B cell (primary cell): ENCODE results near the gene SELENON. TPM values are rescaled to one million over a fixed set of nuclear protein-coding genes. Genes with fewer than 3 reads are reported as not detected.

Source experiments
- ATAC-seq: fragments of 200-7000 bp; cut with Tn5 transposase; one replicate; pipeline ENCODE4 v1.10.0; 2021; ENCODE audit warnings: low read depth, mild to moderate bottlenecking, moderate number of reproducible peaks, moderate library complexity
- CTCF ChIA-PET: fragments of 350-600 bp; sonication (Branson Sonifier 250); formaldehyde crosslinking; loops from one replicate; lab custom pipeline; 2021; ENCODE audit warnings: antibody characterized with exemption, inconsistent platforms; lab: Charles Lee
- POLR2A ChIA-PET: fragments of 350-600 bp; sonication (Branson Sonifier 250); formaldehyde crosslinking; loops from one replicate; lab custom pipeline; 2021; ENCODE audit warnings: antibody characterized with exemption; lab: Charles Lee
- DNase-seq: peaks from one replicate; pipeline ENCODE4 v3.0.0; 2013
- H2AFZ ChIP-seq: 2 replicates; pipeline ENCODE4 v1.6.1; 2012; ENCODE audit warnings: mild to moderate bottlenecking, low read depth, low read length; ENCODE audit not compliant: insufficient read depth, poor library complexity, severe bottlenecking
- H3K27ac ChIP-seq, 2 donors: 1 replicate in 1 of 2; 2 replicates in 1 of 2; pipeline ENCODE4 v1.5.1; 2012 to 2013; ENCODE audit warnings: low read length in 2 of 2, mild to moderate bottlenecking in 2 of 2, moderate library complexity in 1 of 2
- H3K27me3 ChIP-seq, 4 experiments: fragments of 200-600 bp in 1 of 4; sonication (generic) in 1 of 4; replicated peaks in 1 of 4; 1 replicate in 2 of 4; 2 replicates in 2 of 4; pipeline versions ENCODE4 v1.6.1 to v1.7.0; 2013 to 2016; ENCODE audit warnings: low read length in 3 of 4, mild to moderate bottlenecking in 2 of 4, mixed read lengths in 1 of 4, moderate library complexity in 1 of 4; ENCODE audit not compliant: insufficient read depth in 4 of 4, control insufficient read depth in 3 of 4; ENCODE audit errors: control extremely low read depth in 1 of 4
- H3K36me3 ChIP-seq, 2 experiments: replicated peaks in 1 of 2; 1 replicate in 1 of 2; 2 replicates in 1 of 2; pipeline versions ENCODE4 v1.6.1 to v1.7.1; 2013; ENCODE audit warnings: low read length in 1 of 2; ENCODE audit not compliant: insufficient read depth in 2 of 2, control insufficient read depth in 1 of 2; ENCODE audit errors: control extremely low read depth in 1 of 2, extremely low read depth in 1 of 2
- H3K4me1 ChIP-seq, 2 donors: fragments of 200-600 bp in 1 of 2; sonication (generic) in 1 of 2; 1 replicate in 1 of 2; 2 replicates in 1 of 2; pipeline versions ENCODE4 v1.5.1 to v1.6.1; 2013 to 2017; ENCODE audit warnings: low read length in 2 of 2; ENCODE audit not compliant: control insufficient read depth in 2 of 2, insufficient read depth in 2 of 2
- H3K4me2 ChIP-seq: replicated peaks from 2 replicates; pipeline ENCODE3; 2012; ENCODE audit warnings: mild to moderate bottlenecking, low read depth, low read length; ENCODE audit not compliant: poor library complexity, severe bottlenecking
- H3K4me3 ChIP-seq, 5 experiments: fragments of 200-600 bp in 1 of 5; sonication (generic) in 1 of 5; 1 replicate in 3 of 5; 2 replicates in 2 of 5; pipeline versions ENCODE4 v1.5.1 to v1.7.0; 2011 to 2016; ENCODE audit warnings: low read length in 4 of 5, mild to moderate bottlenecking in 4 of 5, low read depth in 2 of 5, control low read depth in 1 of 5, moderate library complexity in 1 of 5; ENCODE audit not compliant: insufficient read depth in 1 of 5; ENCODE audit errors: control extremely low read depth in 1 of 5, extremely low read depth in 1 of 5
- H3K79me2 ChIP-seq: fragments of 200-600 bp; sonication (generic); one replicate; pipeline ENCODE4 v1.6.0; 2016; ENCODE audit warnings: low read length; ENCODE audit not compliant: control insufficient read depth, insufficient read depth
- H3K9ac ChIP-seq: fragments of 200-600 bp; sonication (generic); 2 replicates; pipeline ENCODE4 v1.6.1; 2017; ENCODE audit warnings: mild to moderate bottlenecking, low read length, moderate library complexity
- H3K9me3 ChIP-seq, 3 donors: one replicate each; pipeline versions ENCODE4 v1.6.1 to v1.7.1; 2013; ENCODE audit warnings: low read length in 2 of 3; ENCODE audit not compliant: control insufficient read depth in 2 of 3, insufficient read depth in 1 of 3; ENCODE audit errors: control extremely low read depth in 1 of 3
- H4K20me1 ChIP-seq: 2 replicates; pipeline ENCODE4 v1.6.0; 2012; ENCODE audit warnings: mild to moderate bottlenecking, low read length; ENCODE audit not compliant: insufficient read depth, control insufficient read depth, poor library complexity, severe bottlenecking
- H3K27ac Mint-ChIP-seq: one replicate; pipeline ENCODE4 v1.8.0; 2021; ENCODE audit warnings: mixed read lengths
- H3K27me3 Mint-ChIP-seq: one replicate; pipeline ENCODE4 v1.8.0; 2021; ENCODE audit warnings: mixed read lengths
- H3K4me1 Mint-ChIP-seq: one replicate; pipeline ENCODE4 v1.8.0; 2021; ENCODE audit warnings: mixed read lengths
- H3K4me3 Mint-ChIP-seq: one replicate; pipeline ENCODE4 v1.8.0; 2021; ENCODE audit warnings: mixed read lengths
- H3K9me3 Mint-ChIP-seq: one replicate; pipeline ENCODE4 v1.8.0; 2022; ENCODE audit warnings: mixed read lengths; ENCODE audit not compliant: insufficient read depth
- CTCF ChIP-seq: fragments of 200-600 bp; IDR thresholded peaks from one replicate; pipeline ENCODE4 v1.8.0; 2022; ENCODE audit warnings: antibody characterized with exemption, mild to moderate bottlenecking
- EZH2 ChIP-seq: IDR thresholded peaks from 2 replicates; pipeline ENCODE4 v1.6.1; 2012; ENCODE audit warnings: borderline replicate concordance, low read depth, mild to moderate bottlenecking, moderate library complexity, low read length; ENCODE audit not compliant: insufficient read depth, poor library complexity, severe bottlenecking
- WGBS: methylation state at CpG from one replicate; pipeline ENCODE4 v1.1.5; 2013; ENCODE audit warnings: missing lambda C conversion rate; ENCODE audit not compliant: insufficient coverage; 5-methylcytosine and 5-hydroxymethylcytosine counted together
- intact Hi-C: fragments of 100-400 bp; cut with micrococcal nuclease; formaldehyde crosslinking; loops from one replicate; pipeline ENCODE4 v1.10.0; 2022
- polyA plus RNA-seq: library from polyadenylated mRNA; depleted of rRNA; stranded (reverse); fragments of >200 nt; gene quantifications from 2 replicates; pipeline ENCODE4 v1.2.3, GENCODE V29; 2012
- total RNA-seq, 2 donors: library from RNA; stranded (reverse); fragments of 120-200 nt in 1 of 2; gene quantifications; 1 replicate in 1 of 2; 2 replicates in 1 of 2; pipeline versions ENCODE4 v1.2.3 to v1.2.4, GENCODE V29; 2013 to 2022

SELENON gene
- total and polyA plus RNA-seq, 2 donors (not counting 1 experiment from before 2014, with no cell fraction given) = 10.9 to 16.5 TPM

GRCh38 chr1:25856856-25857255, 56.9 kb downstream of the SELENON start:
- Histone ChIP-seq H3K9ac (no peak overlapping the region), H3K36me3 (no peaks in the 10 kb centered on the region), H4K20me1 (no peaks in the 10 kb centered on the region), H3K27ac (no peak overlapping the region), H3K9me3 (peaks cover 0 to 4% (median 0%) of the 10 kb centered on the region in 3 donors), H3K79me2 (no peaks in the 10 kb centered on the region), H3K4me2 (no peak overlapping the region), H3K27me3 (no peaks in the 10 kb centered on the region), H3K4me3 (no peak overlapping the region), H2AFZ (no peak overlapping the region), H3K4me1 (peaks cover 22 to 30% of the 10 kb centered on the region in 2 donors)
- no peaks in the 10 kb centered on the region for H3K27me3 Mint-ChIP-seq
- POLR2A ChIA-PET = interaction anchor here (1.3 kb wide), 1 partner anchor 37 kb away, joined by 8 read pairs; the partner anchor contains the start of gene MTFR1L
- H3K9me3 Mint-ChIP-seq = no peaks in the 10 kb centered on the region
- CTCF ChIA-PET = interaction anchor here (0.7 to 1.2 kb wide), 3 partner anchors 9 to 38 kb away, joined by 3 to 4 read pairs (median 3); no protein-coding TSS in a partner anchor
- ATAC-seq (no peak), DNase-seq (no peak)
- intact Hi-C loops = no loop called here
- whole genome bisulfite sequencing = 100% methylated on average over 2 of the region's 11 CpGs
- TF ChIP-seq CTCF (no peak), EZH2 (no peak)
- H3K4me1 Mint-ChIP-seq = peaks cover 23% of the 10 kb centered on the region
- H3K27ac Mint-ChIP-seq = no peak overlapping the region
- no peak overlapping the region for H3K4me3 Mint-ChIP-seq

GRCh38 chr1:25858494-25858893, 58.5 kb downstream of the SELENON start:
- Mint-ChIP-seq H3K4me1 (peaks cover 26% of the 10 kb centered on the region), H3K9me3 (no peaks in the 10 kb centered on the region), H3K27ac (no peak overlapping the region), H3K4me3 (peak overlapping the region; percentile 96), H3K27me3 (no peaks in the 10 kb centered on the region)
- Histone ChIP-seq H3K4me3 (peak overlapping the region in 3 of 5 experiments; percentile 65 to 77 (median 74)), H3K36me3 (no peaks in the 10 kb centered on the region), H4K20me1 (no peaks in the 10 kb centered on the region), H3K79me2 (no peaks in the 10 kb centered on the region), H3K9me3 (peaks cover 0 to 4% (median 0%) of the 10 kb centered on the region in 3 donors), H3K27me3 (no peaks in the 10 kb centered on the region), H3K4me2 (peak overlapping the region; percentile 99), H3K4me1 (peaks cover 22 to 30% of the 10 kb centered on the region in 2 donors), H3K9ac (peak overlapping the region; percentile 88), H2AFZ (peak overlapping the region; percentile 98), H3K27ac (no peak overlapping the region)
- intact Hi-C loops = no loop called here
- WGBS = 51% methylated on average over 6 of the region's 7 CpGs
- TF ChIP-seq CTCF = no peak
- no peak for TF ChIP-seq EZH2
- DNase-seq = no peak
- ATAC-seq = no peak
- POLR2A ChIA-PET = no interaction called here
- CTCF ChIA-PET = no interaction called here
